ENCODE results near the gene ANKS1A.
"Not testable (repeated sequence)": the region's sequence is repeated elsewhere in the genome, so short reads cannot be mapped to it uniquely, and the experiment has no call there.

ANKS1A gene

GRCh38 chr6:34877869-34878485 lies 11.1 kb upstream of the ANKS1A start:
- no peak overlapping the region for H3K9ac ChIP-seq (ENCODE audit: low read length)
- no peaks in the 10 kb centered on the region for H3K9me3 ChIP-seq (replicated peaks; ENCODE audit: insufficient read depth, low read length)
- H3K9me2 ChIP-seq (replicated peaks; ENCODE audit: insufficient read depth, low read length) = no peaks in the 10 kb centered on the region
- no peak for TF ChIP-seq CTCF (IDR thresholded peaks at IDR 0.05; ENCODE audit: low read length)
- no peak for TF ChIP-seq EZH2phosphoT487 (IDR thresholded peaks at IDR 0.05; ENCODE audit: low read length)
- TF ChIP-seq EZH2 (optimal IDR thresholded peaks at IDR 0.05; ENCODE audit: low read depth, low read length) = no peak
- peaks cover 4% of the 10 kb centered on the region; the same call in 1 of the 2 replicates for H3K4me1 ChIP-seq (ENCODE audit: low read length)
- no peaks in the 10 kb centered on the region for H4K20me1 ChIP-seq (ENCODE audit: insufficient read depth, low read length)
- H3K79me2 ChIP-seq (ENCODE audit: low read length) = peaks cover 12% of the 10 kb centered on the region
- no peak overlapping the region for H2AFZ ChIP-seq (ENCODE audit: low read length)
- no peak for DNase-seq
- H3K27me3 ChIP-seq (replicated peaks; ENCODE audit: insufficient read depth, low read length) = no peaks in the 10 kb centered on the region
- no peaks in the 10 kb centered on the region for H3F3A ChIP-seq (ENCODE audit: insufficient read depth, low read length)
- no peak overlapping the region for H3K27ac ChIP-seq (ENCODE audit: low read length)
- peaks cover 3% of the 10 kb centered on the region for H3K36me3 ChIP-seq (replicated peaks; ENCODE audit: insufficient read depth, low read length)
- no peak overlapping the region for H3K4me2 ChIP-seq (ENCODE audit: low read depth, low read length)
- H3K4me3 ChIP-seq (ENCODE audit: low read length) = no peak overlapping the region

GRCh38 chr6:34884073-34884472 lies 5.0 kb upstream of the ANKS1A start:
- H3K9ac ChIP-seq (ENCODE audit: low read length); H3K9me2 ChIP-seq (replicated peaks; ENCODE audit: insufficient read depth, low read length); DNase-seq; H3K27me3 ChIP-seq (replicated peaks; ENCODE audit: insufficient read depth, low read length); H3K27ac ChIP-seq (ENCODE audit: low read length); H4K20me1 ChIP-seq (ENCODE audit: insufficient read depth, low read length); H3K36me3 ChIP-seq (replicated peaks; ENCODE audit: insufficient read depth, low read length); H3F3A ChIP-seq (ENCODE audit: insufficient read depth, low read length); H2AFZ ChIP-seq (ENCODE audit: low read length); H3K4me1 ChIP-seq (ENCODE audit: low read length); H3K9me3 ChIP-seq (replicated peaks; ENCODE audit: insufficient read depth, low read length); H3K4me2 ChIP-seq (ENCODE audit: low read depth, low read length); H3K4me3 ChIP-seq (ENCODE audit: low read length): not testable (repeated sequence)
- H3K79me2 ChIP-seq (ENCODE audit: low read length) = peaks cover 61% of the 10 kb centered on the region

- no peak overlapping the region for H3K4me2 ChIP-seq (ENCODE audit: low read depth, low read length)
- H3K79me2 ChIP-seq (ENCODE audit: low read length) = peaks cover 55% of the 10 kb centered on the region
- H3K4me1 ChIP-seq (ENCODE audit: low read length) = no peaks in the 10 kb centered on the region
- no peaks in the 10 kb centered on the region for H3K9me3 ChIP-seq (replicated peaks; ENCODE audit: insufficient read depth, low read length)
- H3K4me3 ChIP-seq (ENCODE audit: low read length) = no peak overlapping the region
- TF ChIP-seq EZH2phosphoT487 (IDR thresholded peaks at IDR 0.05; ENCODE audit: low read length) = no peak
- TF ChIP-seq CTCF (IDR thresholded peaks at IDR 0.05; ENCODE audit: low read length) = no peak
- TF ChIP-seq EZH2 (optimal IDR thresholded peaks at IDR 0.05; ENCODE audit: low read depth, low read length) = no peak
- H3K27ac ChIP-seq (ENCODE audit: low read length) = no peak overlapping the region
- H3K9me2 ChIP-seq (replicated peaks; ENCODE audit: insufficient read depth, low read length) = no peaks in the 10 kb centered on the region
- no peak for DNase-seq
- no peaks in the 10 kb centered on the region; the same call in 1 of the 2 replicates for H3K36me3 ChIP-seq (replicated peaks; ENCODE audit: insufficient read depth, low read length)
- no peaks in the 10 kb centered on the region for H3K27me3 ChIP-seq (replicated peaks; ENCODE audit: insufficient read depth, low read length)
- H3K9ac ChIP-seq (ENCODE audit: low read length) = no peak overlapping the region
- no peaks in the 10 kb centered on the region for H4K20me1 ChIP-seq (ENCODE audit: insufficient read depth, low read length)
- H2AFZ ChIP-seq (ENCODE audit: low read length) = no peak overlapping the region
- H3F3A ChIP-seq (ENCODE audit: insufficient read depth, low read length) = peaks cover 8% of the 10 kb centered on the region
Observed at GRCh38 chr6:34884996-34885395, 4.1 kb upstream of the ANKS1A start.

GRCh38 chr6:34885837-34886236 lies 3.2 kb upstream of the ANKS1A start:
- H3K27ac ChIP-seq (ENCODE audit: low read length); H3K4me2 ChIP-seq (ENCODE audit: low read depth, low read length); H3K4me1 ChIP-seq (ENCODE audit: low read length); H4K20me1 ChIP-seq (ENCODE audit: insufficient read depth, low read length); H3K27me3 ChIP-seq (replicated peaks; ENCODE audit: insufficient read depth, low read length); H3K4me3 ChIP-seq (ENCODE audit: low read length); H2AFZ ChIP-seq (ENCODE audit: low read length); H3F3A ChIP-seq (ENCODE audit: insufficient read depth, low read length); DNase-seq; H3K9ac ChIP-seq (ENCODE audit: low read length); H3K9me2 ChIP-seq (replicated peaks; ENCODE audit: insufficient read depth, low read length); H3K9me3 ChIP-seq (replicated peaks; ENCODE audit: insufficient read depth, low read length); H3K36me3 ChIP-seq (replicated peaks; ENCODE audit: insufficient read depth, low read length): not testable (repeated sequence)
- peaks cover 61% of the 10 kb centered on the region for H3K79me2 ChIP-seq (ENCODE audit: low read length)

All from MM.1S (cell line).